Measurements from ENCODE around the gene ITGB2.

ITGB2 gene

DNA sequence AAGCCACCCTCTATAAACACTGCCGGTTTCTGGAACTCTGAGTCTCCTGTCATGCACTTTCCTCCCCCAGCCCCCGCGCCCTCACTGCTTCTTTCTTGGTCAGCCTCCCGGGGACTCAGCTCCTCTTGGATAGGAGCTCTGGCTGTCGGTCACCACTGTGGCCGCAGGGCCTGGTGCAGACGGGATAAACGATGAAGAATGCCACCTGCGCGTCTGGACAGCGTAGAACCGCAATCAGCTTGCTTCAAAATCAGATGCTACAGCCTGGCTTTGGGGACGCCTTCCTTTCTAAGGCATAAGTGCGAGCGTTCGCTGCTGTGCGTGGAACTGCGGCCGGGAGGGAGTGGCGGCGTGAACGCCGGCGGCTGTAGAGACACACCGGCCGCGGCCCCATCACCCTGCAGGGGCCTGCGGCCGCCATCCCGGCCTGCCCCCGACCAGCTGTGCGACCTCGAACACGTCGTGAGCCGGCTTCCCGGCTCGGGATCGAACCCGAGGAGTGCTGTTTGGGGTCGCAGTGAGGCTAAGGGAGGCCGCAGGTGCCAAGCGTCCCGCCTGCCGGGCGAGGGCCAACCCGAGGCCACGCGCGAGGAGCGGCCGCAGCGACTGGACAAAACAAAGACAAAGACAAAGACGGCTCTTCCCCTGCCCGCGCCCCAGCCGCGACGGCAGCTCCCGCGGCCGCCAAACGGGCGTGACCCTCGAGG is 47.9 kb downstream of the ITGB2 start:
- H4K8ac ChIP-seq (ENCODE audit: low read depth, low read length): no peak overlapping the region
- H2BK12ac ChIP-seq (ENCODE audit: low read length): peak overlapping the region; percentile 50
- H3K27me3 ChIP-seq (ENCODE audit: control insufficient read depth in 3 of 3, insufficient read depth in 3 of 3, low read depth in 1 of 3, low read length in 3 of 3): peaks cover 11 to 24% (median 14%) of the 10 kb centered on the region in 3 experiments
- H2BK5ac ChIP-seq (ENCODE audit: low read length): peak overlapping the region; percentile 67
- peak overlapping the region; percentile 95 for H3K14ac ChIP-seq (ENCODE audit: low read length)
- no CpG with 5 or more reads among the region's 65 CpGs for WGBS, 2 donors (ENCODE audit: extremely low coverage in 2 of 2, insufficient read length in 2 of 2, insufficient replicate concordance in 1 of 2)
- H3K4me3 ChIP-seq (ENCODE audit: low read length in 2 of 2): peak overlapping the region; percentile 82 to 99
- peak overlapping the region; percentile 94 for H3K18ac ChIP-seq (ENCODE audit: low read length)
- H2BK120ac ChIP-seq (ENCODE audit: low read depth, low read length): no peak overlapping the region
- H3K9me3 ChIP-seq (replicated peaks in 1 of 2; ENCODE audit: control insufficient read depth in 2 of 2, insufficient read depth in 1 of 2, low read depth in 1 of 2, low read length in 2 of 2): peaks cover 0 to 8% of the 10 kb centered on the region in 2 donors
- H4K91ac ChIP-seq (ENCODE audit: low read depth, low read length, poor library complexity): no peak overlapping the region
- peaks cover 21% of the 10 kb centered on the region for H3K79me1 ChIP-seq (ENCODE audit: low read depth, low read length)
- H3K36me3 ChIP-seq (replicated peaks in 1 of 2; ENCODE audit: control insufficient read depth in 2 of 2, insufficient read depth in 2 of 2, low read length in 2 of 2): peaks cover 2 to 15% of the 10 kb centered on the region in 2 donors
- H3K27ac ChIP-seq (replicated peaks; ENCODE audit: low read length): peak overlapping the region; percentile 67
- peak overlapping the region; percentile 95 for H2AFZ ChIP-seq (ENCODE audit: low read length)
- no peak overlapping the region for H3K4ac ChIP-seq (ENCODE audit: low read length)
- peak overlapping the region; percentile 83 for H3K23ac ChIP-seq (ENCODE audit: low read depth, low read length, poor library complexity)
- H2BK15ac ChIP-seq (ENCODE audit: low read length): no peak overlapping the region
- peaks cover 14 to 18% of the 10 kb centered on the region in 2 donors for H3K4me1 ChIP-seq (ENCODE audit: control insufficient read depth in 2 of 2, insufficient read depth in 1 of 2, low read depth in 1 of 2, low read length in 2 of 2)
- peak overlapping the region; percentile 98 for H3K9ac ChIP-seq (ENCODE audit: low read depth, low read length, poor library complexity)
- H2AK5ac ChIP-seq (ENCODE audit: low read depth, low read length): peak overlapping the region; percentile 97
- DNase-seq (ENCODE audit: low spot score): peak; percentile 38
- peak overlapping the region; percentile 87 for H3K4me2 ChIP-seq (ENCODE audit: insufficient read depth, low read length, poor library complexity, severe bottlenecking)

DNA sequence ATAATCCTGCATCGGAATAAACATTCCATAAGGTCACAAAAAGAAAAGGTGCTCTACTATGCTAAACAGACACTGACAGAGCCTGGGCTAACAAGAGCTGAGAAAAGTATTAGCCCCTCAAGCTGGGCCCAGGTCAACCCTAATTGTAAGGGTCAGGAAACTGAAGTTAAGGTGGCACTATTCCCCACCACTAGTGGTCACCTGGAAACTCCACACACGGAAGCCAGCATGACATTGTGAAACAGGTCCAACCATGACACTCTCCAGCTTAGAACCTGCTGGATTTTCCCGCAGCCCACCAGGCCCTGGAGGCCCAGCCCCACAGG is 48.4 kb downstream of the ITGB2 start:
- H3K4me3 ChIP-seq (ENCODE audit: low read length in 2 of 2): peak overlapping the region; percentile 82 to 99
- H4K8ac ChIP-seq (ENCODE audit: low read depth, low read length): no peak overlapping the region
- peaks cover 11 to 24% (median 14%) of the 10 kb centered on the region in 3 experiments for H3K27me3 ChIP-seq (ENCODE audit: control insufficient read depth in 3 of 3, insufficient read depth in 3 of 3, low read depth in 1 of 3, low read length in 3 of 3)
- H2BK5ac ChIP-seq (ENCODE audit: low read length): peak overlapping the region; percentile 67
- no peak overlapping the region for H2BK120ac ChIP-seq (ENCODE audit: low read depth, low read length)
- no peak overlapping the region for H3K14ac ChIP-seq (ENCODE audit: low read length)
- peak overlapping the region; percentile 98 for H3K9ac ChIP-seq (ENCODE audit: low read depth, low read length, poor library complexity)
- H2AFZ ChIP-seq (ENCODE audit: low read length): no peak overlapping the region
- no peak for DNase-seq (ENCODE audit: low spot score)
- H3K9me3 ChIP-seq (replicated peaks in 1 of 2; ENCODE audit: control insufficient read depth in 2 of 2, insufficient read depth in 1 of 2, low read depth in 1 of 2, low read length in 2 of 2): peaks cover 0 to 8% of the 10 kb centered on the region in 2 donors
- H3K4me1 ChIP-seq (ENCODE audit: control insufficient read depth in 2 of 2, insufficient read depth in 1 of 2, low read depth in 1 of 2, low read length in 2 of 2): peaks cover 17 to 22% of the 10 kb centered on the region in 2 donors
- no peak overlapping the region for H2BK15ac ChIP-seq (ENCODE audit: low read length)
- peak overlapping the region; percentile 87 for H3K4me2 ChIP-seq (ENCODE audit: insufficient read depth, low read length, poor library complexity, severe bottlenecking)
- peaks cover 4 to 20% of the 10 kb centered on the region in 2 donors for H3K36me3 ChIP-seq (replicated peaks in 1 of 2; ENCODE audit: control insufficient read depth in 2 of 2, insufficient read depth in 2 of 2, low read length in 2 of 2)
- WGBS, 2 donors (ENCODE audit: extremely low coverage in 2 of 2, insufficient read length in 2 of 2, insufficient replicate concordance in 1 of 2): no CpG with 5 or more reads among the region's 3 CpGs
- peaks cover 24% of the 10 kb centered on the region for H3K79me1 ChIP-seq (ENCODE audit: low read depth, low read length)
- no peak overlapping the region for H4K91ac ChIP-seq (ENCODE audit: low read depth, low read length, poor library complexity)
- no peak overlapping the region for H3K18ac ChIP-seq (ENCODE audit: low read length)
- H3K4ac ChIP-seq (ENCODE audit: low read length): no peak overlapping the region
- H3K27ac ChIP-seq (replicated peaks; ENCODE audit: low read length): no peak overlapping the region
- H3K23ac ChIP-seq (ENCODE audit: low read depth, low read length, poor library complexity): peak overlapping the region; percentile 83
- H2AK5ac ChIP-seq (ENCODE audit: low read depth, low read length): peak overlapping the region; percentile 97
- H2BK12ac ChIP-seq (ENCODE audit: low read length): no peak overlapping the region

DNA sequence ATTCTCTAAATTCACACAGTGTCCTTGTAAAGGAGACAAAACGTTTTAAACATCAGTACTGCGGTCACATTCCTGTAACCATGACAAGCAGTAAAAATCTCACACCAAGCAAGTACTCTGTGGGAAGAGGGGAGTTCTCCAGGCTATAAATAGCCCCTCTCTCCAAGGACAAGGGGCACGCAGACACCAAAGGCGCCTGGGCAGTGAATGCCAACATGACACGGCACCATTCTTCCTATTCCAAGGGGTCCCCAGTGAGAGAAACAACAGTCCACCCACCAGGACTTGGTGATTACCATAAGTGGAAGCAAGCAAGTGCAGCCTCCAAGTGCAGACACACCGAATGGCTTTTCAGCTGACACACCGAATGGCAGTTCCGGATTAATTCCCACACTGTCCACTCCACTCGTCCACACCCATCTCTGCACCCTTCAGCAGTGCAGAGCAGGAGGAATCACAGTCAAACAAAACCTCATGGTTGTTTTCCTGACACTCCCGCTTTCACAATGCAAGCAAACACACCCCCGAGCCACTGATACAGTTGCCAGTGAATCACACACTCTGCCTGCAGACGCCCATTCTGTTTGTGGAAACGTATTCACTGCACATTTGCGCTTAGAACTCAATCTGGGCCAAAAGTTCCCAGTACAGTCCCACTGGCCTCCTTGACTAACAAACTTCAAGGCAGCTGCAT is 49.0 kb downstream of the ITGB2 start:
- H3K4me3 ChIP-seq (ENCODE audit: low read length in 2 of 2): peak overlapping the region in 1 of 2 donors; percentile 82
- no peak overlapping the region for H2BK12ac ChIP-seq (ENCODE audit: low read length)
- H3K36me3 ChIP-seq (replicated peaks in 1 of 2; ENCODE audit: control insufficient read depth in 2 of 2, insufficient read depth in 2 of 2, low read length in 2 of 2): peaks cover 4 to 25% of the 10 kb centered on the region in 2 donors
- H4K8ac ChIP-seq (ENCODE audit: low read depth, low read length): no peak overlapping the region
- no peak overlapping the region for H3K4ac ChIP-seq (ENCODE audit: low read length)
- H3K27ac ChIP-seq (replicated peaks; ENCODE audit: low read length): no peak overlapping the region
- H3K9me3 ChIP-seq (replicated peaks in 1 of 2; ENCODE audit: control insufficient read depth in 2 of 2, insufficient read depth in 1 of 2, low read depth in 1 of 2, low read length in 2 of 2): peaks cover 0 to 8% of the 10 kb centered on the region in 2 donors
- H3K14ac ChIP-seq (ENCODE audit: low read length): no peak overlapping the region
- H4K91ac ChIP-seq (ENCODE audit: low read depth, low read length, poor library complexity): no peak overlapping the region
- H3K79me1 ChIP-seq (ENCODE audit: low read depth, low read length): peaks cover 24% of the 10 kb centered on the region
- H3K23ac ChIP-seq (ENCODE audit: low read depth, low read length, poor library complexity): peak overlapping the region; percentile 1
- peaks cover 22% of the 10 kb centered on the region in 2 donors for H3K4me1 ChIP-seq (ENCODE audit: control insufficient read depth in 2 of 2, insufficient read depth in 1 of 2, low read depth in 1 of 2, low read length in 2 of 2)
- DNase-seq (ENCODE audit: low spot score): no peak
- peak overlapping the region; percentile 87 for H3K4me2 ChIP-seq (ENCODE audit: insufficient read depth, low read length, poor library complexity, severe bottlenecking)
- no peak overlapping the region for H3K9ac ChIP-seq (ENCODE audit: low read depth, low read length, poor library complexity)
- H3K27me3 ChIP-seq (ENCODE audit: control insufficient read depth in 3 of 3, insufficient read depth in 3 of 3, low read depth in 1 of 3, low read length in 3 of 3): peaks cover 11 to 24% (median 14%) of the 10 kb centered on the region in 3 experiments
- no peak overlapping the region for H2AFZ ChIP-seq (ENCODE audit: low read length)
- WGBS, 2 donors (ENCODE audit: extremely low coverage in 2 of 2, insufficient read length in 2 of 2, insufficient replicate concordance in 1 of 2): no CpG with 5 or more reads among the region's 14 CpGs
- no peak overlapping the region for H2BK15ac ChIP-seq (ENCODE audit: low read length)
- no peak overlapping the region for H2AK5ac ChIP-seq (ENCODE audit: low read depth, low read length)
- H3K18ac ChIP-seq (ENCODE audit: low read length): no peak overlapping the region
- no peak overlapping the region for H2BK120ac ChIP-seq (ENCODE audit: low read depth, low read length)
- no peak overlapping the region for H2BK5ac ChIP-seq (ENCODE audit: low read length)
